Ectodermal cell (in vitro differentiated cells): ENCODE results near the gene PEX16.
A peak's percentile ranks its signal among the peaks of the same experiment; 100 is the strongest.

ENCODE experiments used
- H3K27ac ChIP-seq: 2 replicates; pipeline ENCODE4 v1.7.0; 2013; ENCODE audit warnings: mild to moderate bottlenecking, low read depth, low read length; ENCODE audit not compliant: insufficient read depth, poor library complexity, severe bottlenecking
- H3K27me3 ChIP-seq: 2 replicates; pipeline ENCODE4 v1.7.0; 2013; ENCODE audit warnings: mild to moderate bottlenecking, low read length; ENCODE audit not compliant: insufficient read depth, control insufficient read depth, poor library complexity, severe bottlenecking
- H3K36me3 ChIP-seq: one replicate; pipeline ENCODE4 v1.7.0; 2013; ENCODE audit warnings: low read length; ENCODE audit not compliant: control insufficient read depth, insufficient read depth
- H3K4me1 ChIP-seq: one replicate; pipeline ENCODE4 v1.7.0; 2013; ENCODE audit warnings: low read length; ENCODE audit not compliant: control insufficient read depth, insufficient read depth
- H3K4me3 ChIP-seq: 2 replicates; pipeline ENCODE4 v1.7.0; 2013; ENCODE audit warnings: low read depth, low read length, control low read depth; ENCODE audit not compliant: insufficient read depth
- H3K9me3 ChIP-seq: 2 replicates; pipeline ENCODE4 v1.7.0; 2013; ENCODE audit warnings: mild to moderate bottlenecking, low read length, moderate library complexity; ENCODE audit not compliant: control insufficient read depth
- WGBS, 2 experiments: methylation state at CpG; one replicate each; pipeline ENCODE4 v1.1.7; 2013; ENCODE audit warnings: missing lambda C conversion rate in 2 of 2; 5-methylcytosine and 5-hydroxymethylcytosine counted together

The PEX16 gene

GRCh38 chr11:45899086-45899447 lies 18.6 kb downstream of the PEX16 start:
- Histone ChIP-seq H3K4me1 (peaks cover 28% of the 10 kb centered on the region), H3K36me3 (no peaks in the 10 kb centered on the region), H3K4me3 (peak overlapping the region; percentile 48), H3K27ac (peak overlapping the region; percentile 94), H3K9me3 (no peaks in the 10 kb centered on the region), H3K27me3 (peaks cover 17% of the 10 kb centered on the region)
- WGBS, 2 experiments, result 13 to 19% methylated on average over 3 of the region's 3 CpGs

DNA sequence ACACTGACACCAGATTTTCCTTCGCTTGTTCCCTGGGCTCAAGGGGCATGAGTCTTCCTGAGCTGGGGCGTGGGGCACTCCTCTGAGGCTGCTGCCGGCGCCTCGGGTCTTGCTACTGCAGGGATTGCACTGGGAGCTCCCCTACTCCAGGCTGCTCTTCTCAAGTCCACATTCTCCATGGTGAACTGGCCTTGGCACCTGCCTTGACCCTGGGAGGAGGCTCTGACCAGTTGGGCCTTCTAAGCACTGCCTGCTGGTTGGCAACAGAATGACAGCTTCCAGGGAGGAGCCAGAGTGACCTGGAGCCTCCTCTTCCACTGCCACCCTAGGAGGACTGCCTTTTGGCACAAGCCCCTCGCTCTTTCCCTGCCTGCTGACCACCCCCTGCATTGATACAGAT lies 20.1 kb downstream of the PEX16 start:
- peaks cover 38% of the 10 kb centered on the region for H3K4me1 ChIP-seq
- no peak overlapping the region for H3K27ac ChIP-seq
- no peak overlapping the region for H3K4me3 ChIP-seq
- H3K9me3 ChIP-seq, result no peaks in the 10 kb centered on the region
- H3K27me3 ChIP-seq, result peaks cover 17% of the 10 kb centered on the region
- H3K36me3 ChIP-seq, result no peaks in the 10 kb centered on the region
- 93 to 95% methylated on average over 6 of the region's 6 CpGs for WGBS, 2 experiments

- H3K27me3 ChIP-seq, result peaks cover 17% of the 10 kb centered on the region
- peaks cover 37% of the 10 kb centered on the region for H3K4me1 ChIP-seq
- WGBS, 2 experiments, result 14 to 17% methylated on average over 19 of the region's 19 CpGs
- H3K4me3 ChIP-seq, result no peak overlapping the region
- no peaks in the 10 kb centered on the region for H3K9me3 ChIP-seq
- no peaks in the 10 kb centered on the region for H3K36me3 ChIP-seq
- peak overlapping the region; percentile 44 for H3K27ac ChIP-seq
These were observed 21.2 kb downstream of the PEX16 start for GRCh38 chr11:45896422-45896984.

- Histone ChIP-seq H3K4me1 (peaks cover 30% of the 10 kb centered on the region), H3K27me3 (peaks cover 11% of the 10 kb centered on the region), H3K36me3 (no peaks in the 10 kb centered on the region), H3K4me3 (no peak overlapping the region), H3K27ac (no peak overlapping the region), H3K9me3 (no peaks in the 10 kb centered on the region)
- 90% methylated on average over 6 of the region's 8 CpGs for WGBS, 2 experiments
These were observed 22.0 kb downstream of the PEX16 start for GRCh38 chr11:45895553-45896259.

GRCh38 chr11:45894555-45895247 lies 23.0 kb downstream of the PEX16 start:
- WGBS, 2 experiments, result 88 to 90% methylated on average over 6 of the region's 6 CpGs
- Histone ChIP-seq H3K9me3 (no peaks in the 10 kb centered on the region), H3K27ac (no peak overlapping the region), H3K27me3 (peaks cover 6% of the 10 kb centered on the region), H3K36me3 (no peaks in the 10 kb centered on the region), H3K4me3 (no peak overlapping the region), H3K4me1 (peaks cover 30% of the 10 kb centered on the region)

GRCh38 chr11:45892856-45893255 lies 24.8 kb downstream of the PEX16 start:
- peaks cover 6% of the 10 kb centered on the region for H3K27me3 ChIP-seq
- H3K9me3 ChIP-seq, result no peaks in the 10 kb centered on the region
- 70 to 78% methylated on average over 5 of the region's 5 CpGs for WGBS, 2 experiments
- no peak overlapping the region for H3K4me3 ChIP-seq
- H3K4me1 ChIP-seq, result peaks cover 22% of the 10 kb centered on the region
- H3K27ac ChIP-seq, result no peak overlapping the region
- H3K36me3 ChIP-seq, result no peaks in the 10 kb centered on the region

- H3K27me3 ChIP-seq, result peaks cover 10% of the 10 kb centered on the region
These were observed 26.7 kb downstream of the PEX16 start for GRCh38 chr11:45890886-45891550.

DNA sequence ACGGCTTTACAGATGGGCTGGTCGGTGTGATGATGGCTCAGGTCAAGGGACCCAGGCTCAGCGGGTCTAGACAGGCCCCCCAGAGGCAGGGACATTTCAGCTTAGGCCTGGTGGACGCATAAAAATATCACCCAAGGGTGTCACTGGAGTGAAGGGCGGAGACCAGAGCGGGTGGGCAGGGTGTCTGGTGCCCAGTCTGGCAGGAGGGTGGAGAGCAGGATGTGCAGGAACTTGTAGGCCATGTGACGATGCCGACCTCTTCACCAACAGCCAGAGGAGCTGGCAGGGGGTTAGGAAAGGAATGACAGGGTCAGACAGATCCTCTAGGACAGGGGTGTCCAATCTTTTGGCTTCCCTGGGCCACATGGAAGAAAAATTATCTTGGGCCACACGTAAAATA lies 27.7 kb downstream of the PEX16 start:
- H3K4me1 ChIP-seq, result peaks cover 12% of the 10 kb centered on the region
- H3K9me3 ChIP-seq, result no peaks in the 10 kb centered on the region
- no peaks in the 10 kb centered on the region for H3K36me3 ChIP-seq
- WGBS, 2 experiments, result 94 to 96% methylated on average over 9 of the region's 9 CpGs
- no peak overlapping the region for H3K4me3 ChIP-seq
- no peak overlapping the region for H3K27ac ChIP-seq
- H3K27me3 ChIP-seq, result peaks cover 16% of the 10 kb centered on the region

More at GRCh38 chr11:45890886-45891550, 26.7 kb downstream of the PEX16 start:
- H3K9me3 ChIP-seq, result no peaks in the 10 kb centered on the region
- H3K27ac ChIP-seq, result no peak overlapping the region
- H3K4me3 ChIP-seq, result no peak overlapping the region
- H3K4me1 ChIP-seq, result peaks cover 11% of the 10 kb centered on the region
- WGBS, 2 experiments, result 90 to 91% methylated on average over 9 of the region's 9 CpGs
- H3K36me3 ChIP-seq, result no peaks in the 10 kb centered on the region

DNA sequence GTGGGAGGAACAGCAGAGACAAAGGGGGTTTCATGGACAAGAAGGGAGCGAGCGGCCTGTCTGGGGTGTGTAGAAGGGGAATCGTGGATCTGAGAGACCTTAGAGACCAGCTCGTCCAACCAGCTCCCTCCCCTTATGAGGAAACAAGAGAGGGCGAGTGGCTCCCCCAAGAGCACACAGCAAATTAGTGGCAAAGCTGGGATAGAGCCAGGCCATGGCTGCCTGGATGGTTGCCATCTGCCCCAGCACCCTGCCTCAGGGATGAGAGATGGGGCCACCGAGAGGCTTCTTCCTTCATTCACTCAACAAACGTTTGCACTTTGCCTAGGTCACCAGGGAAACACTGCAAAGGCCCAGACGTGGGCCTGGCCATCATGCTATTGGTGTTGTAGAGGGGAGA lies 28.1 kb downstream of the PEX16 start:
- H3K4me1 ChIP-seq, result peaks cover 15% of the 10 kb centered on the region
- 87 to 90% methylated on average over 8 of the region's 8 CpGs for whole genome bisulfite sequencing, 2 experiments
- H3K9me3 ChIP-seq, result no peaks in the 10 kb centered on the region
- H3K4me3 ChIP-seq, result no peak overlapping the region
- H3K27me3 ChIP-seq, result peaks cover 18% of the 10 kb centered on the region
- H3K36me3 ChIP-seq, result no peaks in the 10 kb centered on the region
- no peak overlapping the region for H3K27ac ChIP-seq

- Histone ChIP-seq H3K36me3 (no peaks in the 10 kb centered on the region), H3K4me3 (no peak overlapping the region), H3K27me3 (peaks cover 18% of the 10 kb centered on the region), H3K9me3 (no peaks in the 10 kb centered on the region), H3K4me1 (peaks cover 5% of the 10 kb centered on the region), H3K27ac (no peak overlapping the region)
- WGBS, 2 experiments, result 95% methylated on average over 10 of the region's 10 CpGs
These were observed 30.1 kb downstream of the PEX16 start for GRCh38 chr11:45887587-45887986.
